Spinal cord (tissue), 10 donors: ENCODE results near the gene PIKFYVE. TPM values are rescaled to one million over a fixed set of nuclear protein-coding genes. Genes with fewer than 3 reads are reported as not detected.
"Not testable (repeated sequence)": the region's sequence is repeated elsewhere in the genome, so short reads cannot be mapped to it uniquely, and the experiment has no call there.

Experiments used
- DNase-seq, 6 donors: peaks; one replicate each; pipeline versions ENCODE4 v3.0.0 to v3.0.0-alpha.2; 2013 to 2015; ENCODE audit warnings: low spot score in 6 of 6, low read depth in 4 of 6
- H3K27ac ChIP-seq: one replicate; pipeline ENCODE4 v1.5.1; 2013; ENCODE audit warnings: low read depth, low read length, control low read depth
- H3K27me3 ChIP-seq: one replicate; pipeline ENCODE4 v1.6.1; 2013; ENCODE audit warnings: low read length; ENCODE audit not compliant: control insufficient read depth, insufficient read depth
- H3K36me3 ChIP-seq: one replicate; pipeline ENCODE4 v1.6.1; 2013; ENCODE audit warnings: low read length; ENCODE audit not compliant: control insufficient read depth, insufficient read depth
- H3K4me1 ChIP-seq: one replicate; pipeline ENCODE4 v1.6.1; 2013; ENCODE audit warnings: low read length; ENCODE audit not compliant: control insufficient read depth, insufficient read depth
- H3K4me3 ChIP-seq: one replicate; pipeline ENCODE4 v1.5.1; 2013; ENCODE audit warnings: low read depth, low read length, control low read depth
- H3K9me3 ChIP-seq: one replicate; pipeline ENCODE4 v1.6.1; 2013; ENCODE audit warnings: low read length; ENCODE audit not compliant: control insufficient read depth, insufficient read depth
- WGBS: methylation state at CpG from one replicate; pipeline ENCODE4 v1.1.5; 2013; ENCODE audit warnings: missing lambda C conversion rate; ENCODE audit not compliant: insufficient coverage; 5-methylcytosine and 5-hydroxymethylcytosine counted together
- polyA plus RNA-seq, 2 donors: library from polyadenylated mRNA; unstranded; fragments of 120-200 nt; gene quantifications; one replicate each; pipeline ENCODE4 v1.2.1, GENCODE V29; 2013; ENCODE audit not compliant: insufficient read length in 2 of 2
- total RNA-seq, 2 donors: library from RNA; depleted of rRNA in 1 of 2; stranded (reverse); fragments of 120-200 nt in 1 of 2; fragments of >200 nt in 1 of 2; gene quantifications; one replicate each; pipeline versions ENCODE4 v1.2.3 to v1.2.4, GENCODE V29; 2013 to 2014
- donor health status: healthy.

Gene PIKFYVE
- total and polyA plus RNA-seq, 4 donors = 20.5 to 60.0 (median 37.0) TPM

GRCh38 chr2:208396796-208397195 lies 130.7 kb downstream of the PIKFYVE start:
- DNase-seq, H3K4me3 ChIP-seq, H3K27ac ChIP-seq, H3K4me1 ChIP-seq, H3K27me3 ChIP-seq, H3K36me3 ChIP-seq: not testable (repeated sequence)
- WGBS = 100% methylated on average over 1 of the region's 4 CpGs
- H3K9me3 ChIP-seq = peaks cover 14% of the 10 kb centered on the region

DNA sequence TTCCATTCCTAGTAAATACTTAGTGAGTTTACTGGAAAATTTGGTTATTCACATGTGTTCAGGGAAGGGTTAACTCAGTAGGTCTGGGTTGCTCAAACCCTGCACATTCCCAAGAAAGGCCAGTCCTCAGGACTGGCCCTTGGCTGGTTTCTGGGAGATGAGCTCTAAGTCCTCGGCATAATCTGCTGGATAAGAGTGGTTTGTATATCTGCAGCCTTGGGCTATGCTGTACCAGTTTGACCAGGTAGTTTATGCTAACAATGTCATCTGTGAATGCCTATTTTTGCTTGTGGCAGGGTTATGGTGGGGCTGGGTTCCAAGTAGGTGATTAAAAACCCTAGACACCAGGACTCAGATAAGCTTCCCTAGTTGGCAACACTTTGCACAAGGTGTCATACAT lies 133.1 kb downstream of the PIKFYVE start:
- DNase-seq = no peak
- no peak overlapping the region for H3K4me3 ChIP-seq
- no peaks in the 10 kb centered on the region for H3K4me1 ChIP-seq
- H3K9me3 ChIP-seq = peaks cover 6% of the 10 kb centered on the region
- H3K27ac ChIP-seq = no peak overlapping the region
- H3K27me3 ChIP-seq = no peaks in the 10 kb centered on the region
- H3K36me3 ChIP-seq = no peaks in the 10 kb centered on the region
- 78% methylated on average over 1 of the region's 1 CpG for WGBS

DNA sequence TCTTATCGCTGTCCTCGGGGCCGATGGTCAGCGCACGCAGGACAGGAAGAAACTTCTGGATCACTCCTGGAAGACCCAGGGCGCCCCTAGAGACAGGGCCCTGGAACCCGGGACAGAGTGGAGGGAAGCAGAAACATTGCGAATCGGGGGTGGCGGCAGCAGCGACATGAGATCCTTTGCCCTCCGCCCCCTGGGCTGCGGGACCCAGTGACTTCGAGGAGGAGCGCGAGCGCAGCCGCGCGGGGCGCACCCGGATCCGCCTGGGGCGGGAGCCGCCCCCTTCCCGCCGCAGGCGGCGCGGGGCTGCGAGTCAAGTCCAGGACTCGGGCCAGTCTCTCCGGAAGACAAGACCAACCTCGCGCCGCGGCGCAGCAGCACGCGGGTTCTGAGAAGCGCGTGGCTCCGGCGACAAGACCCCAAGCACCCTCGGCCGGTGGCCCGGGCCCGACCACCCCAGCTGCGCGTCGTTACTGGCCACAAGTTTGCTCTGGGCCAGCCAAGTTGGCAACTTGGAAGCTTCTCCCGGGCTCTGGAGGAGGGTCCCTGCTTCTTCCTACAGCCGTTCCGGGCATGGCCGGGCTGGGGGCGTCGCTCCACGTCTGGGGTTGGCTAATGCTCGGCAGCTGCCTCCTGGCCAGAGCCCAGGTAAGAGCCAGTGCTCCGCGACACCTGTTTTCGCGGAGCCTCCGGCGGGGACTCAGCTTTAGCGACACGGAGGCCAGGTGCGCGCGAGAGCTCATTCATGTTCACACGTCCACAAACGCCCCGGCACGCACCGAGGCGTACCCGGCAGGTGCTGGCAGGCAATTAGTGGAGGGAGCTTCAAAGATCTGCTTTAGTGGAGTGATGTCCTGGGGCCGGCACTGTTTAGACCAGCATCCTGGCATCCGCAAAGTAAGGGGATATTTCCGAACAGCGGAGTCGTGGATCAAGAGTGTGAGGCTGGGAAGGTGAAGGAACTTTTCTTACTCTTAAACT lies 140.7 kb downstream of the PIKFYVE start, which contains the start of gene PTH2R:
Gene PTH2R, plus strand, starts transcription at position 319 of the 978 bp plus-strand sequence. Its CDS starts 252 bp downstream, at position 571.
- peak in 5 of 6 donors; percentile 2 to 60 (median 13) for DNase-seq
- Histone ChIP-seq H3K27me3 (peaks cover 21% of the 10 kb centered on the region), H3K9me3 (no peaks in the 10 kb centered on the region), H3K4me1 (peaks cover 12% of the 10 kb centered on the region), H3K36me3 (no peaks in the 10 kb centered on the region), H3K4me3 (peak within 1 kb of the TSS; percentile 40), H3K27ac (no peak within 1 kb of the TSS)
- WGBS = 3% methylated on average over 78 of the region's 82 CpGs

GRCh38 chr2:208407667-208408066 lies 141.6 kb downstream of the PIKFYVE start:
- 23% methylated on average over 4 of the region's 9 CpGs for WGBS
- DNase-seq = peak in 5 of 6 donors; percentile 19 to 90 (median 36)
- peaks cover 21% of the 10 kb centered on the region for H3K27me3 ChIP-seq
- H3K9me3 ChIP-seq = no peaks in the 10 kb centered on the region
- peaks cover 12% of the 10 kb centered on the region for H3K4me1 ChIP-seq
- H3K27ac ChIP-seq = no peak overlapping the region
- no peak overlapping the region for H3K4me3 ChIP-seq
- H3K36me3 ChIP-seq = no peaks in the 10 kb centered on the region

Other genes starting within 250 kb of the PIKFYVE start
- 10 to 100 TPM; 15.6 to 34.5 TPM for gene PLEKHM3, start 240.7 kb upstream of the PIKFYVE start, total RNA-seq
- gene PLEKHM3, start 240.7 kb upstream of the PIKFYVE start, polyA plus RNA-seq = 10 to 100 TPM; 16.5 to 20.2 TPM
- gene CRYGD, start 141.7 kb upstream of the PIKFYVE start, total RNA-seq = 1 to 10 TPM in 1 of 2 donors, under 1 TPM in 1; 0.83 to 1.2 TPM
- gene CRYGD, start 141.7 kb upstream of the PIKFYVE start, polyA plus RNA-seq = 1 to 10 TPM; 4.9 to 7.1 TPM
- not detected for gene CRYGC, start 136.4 kb upstream of the PIKFYVE start, total RNA-seq
- gene CRYGC, start 136.4 kb upstream of the PIKFYVE start, polyA plus RNA-seq = under 1 TPM in 1 of 2 donors, not detected in 1; 0.44 TPM
- not detected for gene CRYGB, start 120.1 kb upstream of the PIKFYVE start, total RNA-seq
- gene CRYGB, start 120.1 kb upstream of the PIKFYVE start, polyA plus RNA-seq = not detected
- gene CRYGA, start 102.7 kb upstream of the PIKFYVE start, total RNA-seq = not detected
- gene CRYGA, start 102.7 kb upstream of the PIKFYVE start, polyA plus RNA-seq = under 1 TPM; 0.36 to 0.43 TPM
- 10 to 100 TPM in 1 of 2 donors, 1 to 10 TPM in 1; 6.4 to 15.7 TPM for gene C2orf80, start 76.2 kb upstream of the PIKFYVE start, total RNA-seq
- gene C2orf80, start 76.2 kb upstream of the PIKFYVE start, polyA plus RNA-seq = 10 to 100 TPM; 31.0 to 35.4 TPM
- gene IDH1, start 11.2 kb upstream of the PIKFYVE start, total RNA-seq = 100 to 1,000 TPM; 106 to 126 TPM
- gene IDH1, start 11.2 kb upstream of the PIKFYVE start, polyA plus RNA-seq = 100 to 1,000 TPM; 131 to 169 TPM
- under 1 TPM; 0.77 to 0.99 TPM for gene PTH2R, start 140.5 kb downstream of the PIKFYVE start, total RNA-seq
- 1 to 10 TPM; 1.0 to 1.2 TPM for gene PTH2R, start 140.5 kb downstream of the PIKFYVE start, polyA plus RNA-seq